GOT3 (cell line): ENCODE results near the gene ARX.

ENCODE experiments used
- DNase-seq: peaks from one replicate; lab custom pipeline; 2025; ENCODE audit warnings: mixed read lengths; lab: John Stamatoyannopoulos, UW

Gene ARX

GRCh38 chrX:25016938-25017598 lies 1.3 kb upstream of the ARX start:
- DNase-seq = no peak

GRCh38 chrX:25016361-25016671 lies 551 bp upstream of the ARX start:
- no peak for DNase-seq

- DNase-seq = no peak
These were observed 1.4 kb downstream of the ARX start for GRCh38 chrX:25014366-25014838.

DNA sequence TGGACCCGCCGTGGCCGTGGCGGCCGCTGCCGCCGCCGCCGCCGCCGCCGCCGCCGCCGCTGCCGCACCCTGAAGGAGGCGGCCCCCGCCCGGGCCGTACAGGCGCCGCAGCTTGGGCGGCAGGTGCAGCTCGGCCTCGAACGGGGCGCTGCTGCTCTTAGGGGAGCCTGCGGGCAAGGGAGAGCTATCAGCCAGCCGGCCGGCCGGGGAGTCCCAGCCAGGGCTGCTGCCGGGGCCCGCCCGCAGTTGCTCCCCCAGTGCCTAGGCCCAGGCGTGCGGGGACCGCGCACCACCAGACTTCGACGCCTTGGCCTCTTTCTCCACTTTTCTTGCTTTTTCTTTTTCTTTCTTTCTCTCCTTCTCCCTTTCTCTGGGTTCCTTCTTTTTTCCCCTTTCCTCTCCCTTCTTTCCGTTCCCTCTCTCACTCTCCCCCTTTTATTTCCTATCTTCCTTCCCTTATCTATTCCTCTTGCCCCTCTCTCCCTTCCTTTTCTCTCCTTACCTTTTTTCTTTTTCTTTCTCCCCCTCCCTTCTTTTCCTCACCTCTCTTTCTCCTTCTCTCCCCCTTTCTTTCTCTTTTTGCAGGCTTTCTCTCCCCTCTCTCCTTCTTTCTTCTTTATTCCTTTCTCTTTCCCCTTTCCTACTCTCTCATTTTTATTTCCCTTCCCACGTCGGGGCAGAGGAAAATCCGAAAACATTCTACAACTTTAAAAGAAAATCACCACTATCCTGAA lies 2.0 kb downstream of the ARX start:
- DNase-seq = no peak

GRCh38 chrX:25012793-25013631 lies 2.8 kb downstream of the ARX start:
- no peak for DNase-seq

GRCh38 chrX:25012433-25012735 lies 3.4 kb downstream of the ARX start:
- no peak for DNase-seq

- DNase-seq = no peak
These were observed 4.0 kb downstream of the ARX start for GRCh38 chrX:25011589-25012432.

GRCh38 chrX:25010784-25011588 lies 4.8 kb downstream of the ARX start:
- DNase-seq = no peak

DNA sequence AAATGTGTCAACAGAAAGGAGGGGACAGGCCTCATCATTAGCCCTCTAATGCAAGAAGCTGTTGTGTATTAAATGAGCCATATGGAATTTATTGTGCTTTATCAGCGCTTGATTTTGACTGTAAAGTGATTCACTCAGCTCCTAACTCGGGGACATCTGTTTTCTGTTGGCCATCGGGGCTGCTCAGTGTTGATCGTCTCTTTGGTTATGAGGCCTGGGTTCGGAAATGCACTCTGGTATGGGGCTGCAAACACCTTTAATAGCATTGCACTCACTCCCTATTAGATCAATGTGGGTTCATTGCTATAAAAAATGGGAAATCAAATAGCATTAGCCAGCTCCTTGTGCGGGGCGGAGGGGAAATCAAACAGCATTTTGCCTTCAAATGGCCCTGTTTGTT lies 6.4 kb downstream of the ARX start:
- DNase-seq = no peak

GRCh38 chrX:25007059-25008053 lies 8.4 kb downstream of the ARX start:
- DNase-seq = no peak

DNA sequence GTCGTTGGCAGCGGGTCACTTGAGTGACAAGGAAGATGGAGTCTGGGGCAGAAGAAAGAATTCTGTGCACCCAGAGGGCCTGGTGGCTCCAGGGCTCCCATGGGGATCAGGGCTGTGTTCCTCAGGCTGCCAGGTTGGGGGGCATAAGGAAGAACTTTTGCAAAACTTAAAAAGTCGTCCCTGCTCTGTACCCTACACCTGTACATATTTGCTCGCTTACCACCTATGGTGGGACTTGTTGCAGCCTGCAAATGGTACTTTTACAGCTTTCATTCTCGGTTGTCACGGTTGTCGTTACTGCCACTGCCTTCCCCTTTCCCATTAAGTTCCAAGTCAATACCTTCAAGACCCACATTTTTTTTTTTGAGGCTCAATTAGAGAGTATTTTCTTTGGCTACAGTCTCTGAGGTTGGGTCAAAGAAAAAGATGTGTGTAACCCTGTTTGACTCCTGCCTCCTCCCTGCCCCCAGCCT lies 9.1 kb downstream of the ARX start:
- no peak for DNase-seq

- DNase-seq = no peak
These were observed 10.2 kb downstream of the ARX start for GRCh38 chrX:25005382-25006185.

DNA sequence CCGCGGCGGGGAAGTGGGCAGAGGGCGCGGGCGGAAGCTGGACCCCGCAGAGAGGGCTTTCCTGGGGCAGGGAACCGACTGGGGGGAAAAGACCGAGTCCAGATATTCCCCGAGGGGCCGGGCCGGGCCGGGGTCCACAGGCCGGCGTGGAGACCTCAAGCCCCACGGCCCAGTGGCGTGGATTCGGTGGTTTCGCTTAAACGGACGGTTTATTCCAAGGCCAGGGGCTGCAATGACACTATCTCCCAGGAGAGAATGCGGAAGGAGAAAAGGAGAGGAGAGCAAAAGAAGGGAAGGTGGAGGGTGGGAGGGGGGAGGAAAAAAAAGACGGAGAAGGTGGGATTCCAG lies 10.8 kb downstream of the ARX start:
- DNase-seq = no peak

DNA sequence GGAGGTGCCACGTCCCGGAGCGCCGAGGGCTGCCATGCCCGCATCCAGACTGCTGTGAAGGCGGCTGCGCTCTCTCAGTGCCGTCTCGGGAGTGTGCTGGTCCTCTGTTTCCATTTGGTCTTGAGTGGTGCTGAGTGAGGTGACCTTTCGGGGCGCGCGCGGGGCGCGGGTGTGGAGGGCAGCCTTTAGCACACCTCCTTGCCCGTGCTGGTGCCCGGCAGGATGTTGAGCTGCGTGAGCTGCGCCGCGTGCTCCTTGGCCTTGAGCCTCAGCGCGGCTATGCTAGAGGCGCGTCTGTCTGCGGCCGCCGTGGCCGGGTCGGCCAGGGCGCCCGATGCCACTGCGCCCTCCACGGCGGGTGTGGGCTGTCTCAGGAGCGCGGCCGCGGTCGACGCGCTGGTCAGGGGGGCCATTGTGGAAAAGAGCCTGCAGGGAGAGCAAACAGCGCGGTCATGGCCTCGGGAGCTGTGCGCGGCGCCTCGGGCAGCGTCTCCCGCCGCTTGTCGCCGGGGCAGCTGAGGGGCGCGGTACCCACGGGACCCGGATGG lies 11.2 kb downstream of the ARX start:
- DNase-seq = no peak

DNA sequence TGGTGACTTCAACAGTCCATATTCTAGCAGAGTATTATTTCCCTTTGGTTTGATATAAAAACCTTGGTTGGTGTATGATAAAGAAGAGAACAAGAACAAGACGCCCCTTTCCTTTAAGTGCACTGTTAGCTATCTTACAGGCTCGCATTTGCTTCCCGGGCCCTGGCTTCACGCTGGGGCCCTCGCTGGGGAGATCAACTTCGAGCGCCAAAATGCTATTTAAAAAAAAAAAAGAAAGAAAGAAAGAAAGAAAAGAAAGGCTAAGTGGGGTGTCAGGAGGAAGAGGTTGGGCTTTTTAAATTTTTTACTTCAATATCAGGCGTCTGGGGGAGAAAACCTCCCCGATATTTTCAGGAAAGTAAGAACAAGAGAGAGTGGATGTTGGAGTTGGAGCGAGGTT lies 11.7 kb downstream of the ARX start:
- no peak for DNase-seq

DNA sequence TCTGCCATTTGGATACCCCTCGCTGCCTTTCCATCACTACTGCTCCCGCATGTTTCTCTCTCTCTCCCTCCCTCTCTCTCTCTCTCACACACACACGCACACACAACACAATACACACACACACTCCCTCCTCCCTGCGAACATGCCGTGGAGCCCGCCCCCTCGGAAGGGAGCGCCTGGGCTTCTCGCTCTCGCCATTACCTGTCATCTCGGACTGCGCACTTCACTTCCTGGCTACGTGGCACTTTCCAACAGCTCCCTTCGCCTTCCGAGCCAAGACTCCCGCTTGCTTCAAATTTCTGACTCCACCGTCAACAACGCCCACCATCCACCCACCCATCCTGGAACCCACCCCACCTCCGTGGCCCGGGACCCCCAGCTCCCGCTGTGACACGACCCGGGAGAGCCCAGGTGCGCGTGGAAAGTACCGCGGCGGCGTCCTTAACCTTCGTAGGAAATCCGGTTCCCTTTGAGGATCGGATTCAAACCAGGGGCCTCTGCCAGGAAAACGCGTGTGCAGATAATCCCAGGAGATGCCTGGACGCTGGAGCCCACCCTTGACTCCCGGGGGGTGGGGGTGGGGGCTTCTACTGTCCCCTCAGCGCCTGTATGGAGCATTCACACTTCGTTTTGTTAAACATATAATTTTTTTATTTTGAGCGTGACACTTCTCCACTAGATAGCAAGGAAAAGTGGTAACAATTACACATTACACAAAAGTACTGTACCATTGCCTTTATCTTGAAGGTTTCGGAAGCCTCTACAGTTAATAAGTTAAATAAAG lies 12.5 kb downstream of the ARX start:
- DNase-seq = no peak

GRCh38 chrX:25002661-25003020 lies 13.1 kb downstream of the ARX start:
- no peak for DNase-seq
